Inferior parietal cortex (tissue), 1 donor: ENCODE results near the gene MBNL2.
"Not testable (repeated sequence)": the region's sequence is repeated elsewhere in the genome, so short reads cannot be mapped to it uniquely, and the experiment has no call there.

Experiments used
- DNase-seq: peaks from one replicate; pipeline ENCODE4 v3.0.0-alpha.2; 2016; ENCODE audit errors: extremely low spot score

Gene MBNL2

DNA sequence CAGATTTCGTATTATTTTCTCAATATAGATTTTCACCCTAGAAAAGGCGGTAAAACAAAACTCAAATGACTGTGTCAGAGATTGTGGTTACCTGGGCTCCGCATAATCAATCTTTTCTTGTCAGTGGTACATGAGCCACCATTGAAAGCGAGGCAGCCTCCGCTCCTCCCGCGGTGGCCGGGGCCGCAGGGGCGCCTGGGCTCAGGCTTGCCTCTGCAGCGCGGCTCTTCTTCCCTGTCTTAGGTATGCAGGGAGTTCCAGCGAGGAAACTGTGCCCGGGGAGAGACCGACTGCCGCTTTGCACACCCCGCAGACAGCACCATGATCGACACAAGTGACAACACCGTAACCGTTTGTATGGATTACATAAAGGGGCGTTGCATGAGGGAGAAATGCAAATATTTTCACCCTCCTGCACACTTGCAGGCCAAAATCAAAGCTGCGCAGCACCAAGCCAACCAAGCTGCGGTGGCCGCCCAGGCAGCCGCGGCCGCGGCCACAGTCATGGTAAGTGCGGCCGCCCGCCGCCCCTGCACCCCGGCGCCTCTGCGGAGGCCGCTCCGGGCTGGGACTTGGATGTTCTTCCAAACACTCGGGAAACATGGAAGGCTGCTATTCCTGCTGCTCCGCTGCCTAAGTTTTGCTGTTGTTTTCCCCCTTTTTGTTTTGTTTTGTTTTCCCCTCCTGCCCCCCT is 124.6 kb downstream of the MBNL2 start:
- DNase-seq: no peak

GRCh38 chr13:97347255-97347932 is 125.3 kb downstream of the MBNL2 start:
- no peak for DNase-seq

DNA sequence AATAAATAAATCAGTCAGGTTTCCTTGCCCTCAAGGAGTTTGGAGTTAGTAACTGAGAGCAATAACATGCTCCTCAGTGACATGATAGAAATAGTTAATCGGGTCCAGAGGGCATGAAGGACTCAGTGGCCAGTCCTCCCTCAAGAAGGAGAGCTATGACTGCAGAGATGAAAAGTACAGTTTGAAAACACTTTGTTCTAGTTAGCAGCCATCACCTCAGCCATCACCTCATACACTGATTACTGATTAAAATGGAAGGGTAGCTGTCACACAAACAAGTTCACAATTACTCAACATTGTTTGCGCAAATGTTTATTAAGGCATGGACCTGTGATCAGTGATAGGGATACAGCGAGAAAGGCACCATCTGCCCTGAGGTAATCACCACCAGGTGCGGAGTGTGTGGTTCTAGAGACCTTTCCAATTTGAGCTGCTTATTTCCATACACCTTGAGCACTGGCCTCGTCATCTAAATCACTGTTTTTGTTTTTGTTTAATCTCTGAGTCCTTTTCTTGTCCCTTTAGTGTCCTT is 126.5 kb downstream of the MBNL2 start:
- no peak for DNase-seq

- not testable (repeated sequence) for DNase-seq
Observed at GRCh38 chr13:97352012-97352411, 129.9 kb downstream of the MBNL2 start.

GRCh38 chr13:97352815-97353214 is 130.7 kb downstream of the MBNL2 start:
- no peak for DNase-seq

- no peak for DNase-seq
Observed at GRCh38 chr13:97353927-97354675, 132.0 kb downstream of the MBNL2 start.

DNA sequence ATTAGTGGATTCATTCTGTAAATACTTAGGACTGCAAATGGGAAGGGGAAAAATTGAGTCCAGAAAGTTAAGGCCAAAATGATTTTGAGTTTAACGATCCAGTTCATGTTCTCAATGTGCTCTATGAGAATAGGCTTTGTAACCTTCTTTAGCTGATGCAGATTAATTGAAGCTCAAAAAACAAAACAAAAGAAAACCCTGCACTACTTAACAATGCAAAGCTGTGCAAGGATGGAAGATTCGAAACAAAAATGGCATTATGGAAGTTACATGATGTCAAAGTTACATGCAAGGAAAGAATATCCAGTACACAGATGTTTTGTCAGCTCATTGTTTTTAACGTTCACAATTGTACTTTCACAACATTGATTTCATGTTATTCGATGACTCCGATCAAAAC is 132.7 kb downstream of the MBNL2 start:
- DNase-seq: peak; percentile 43

- DNase-seq: no peak
Observed at GRCh38 chr13:97356592-97356991, 134.5 kb downstream of the MBNL2 start.

DNA sequence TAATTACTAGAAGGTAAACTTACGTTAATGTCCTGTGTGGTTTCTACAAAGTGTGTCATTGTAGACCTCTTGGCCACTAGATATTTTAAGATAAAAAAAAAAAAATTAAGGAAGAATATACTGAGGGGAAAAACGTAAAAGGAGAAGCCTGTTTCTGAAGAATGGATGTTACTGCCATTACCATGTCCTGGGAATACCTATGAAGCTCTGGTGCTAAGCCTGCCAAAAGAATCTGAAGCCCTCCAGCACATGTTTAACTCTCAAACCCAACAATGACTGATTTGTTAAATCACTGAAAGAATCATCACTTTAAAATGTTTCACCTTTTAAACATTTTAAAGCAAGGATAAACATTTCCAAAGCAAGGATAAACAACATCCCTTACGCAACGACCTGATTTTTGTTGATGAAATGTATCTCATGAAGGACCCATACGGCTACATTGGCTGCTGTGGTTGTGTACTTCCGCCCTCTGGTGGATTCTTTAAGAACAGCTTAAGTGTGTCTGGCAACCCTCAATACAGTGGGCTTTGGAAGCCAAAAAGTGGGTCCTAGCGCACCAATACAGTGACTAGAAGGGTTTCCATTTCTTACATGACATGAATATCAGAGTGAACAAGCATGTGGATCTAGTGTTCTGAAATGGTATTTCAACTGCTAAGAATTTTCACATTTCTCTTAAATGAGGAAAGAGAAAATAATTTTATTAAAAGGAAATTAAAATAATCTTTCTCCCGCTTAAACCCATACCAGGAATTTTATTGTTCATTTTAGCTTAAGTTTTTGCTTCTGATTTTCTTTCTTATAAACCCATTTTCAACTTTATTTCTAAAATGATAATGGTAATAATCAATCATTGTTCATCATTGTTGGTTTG is 137.3 kb downstream of the MBNL2 start:
- peak; percentile 92 for DNase-seq

DNA sequence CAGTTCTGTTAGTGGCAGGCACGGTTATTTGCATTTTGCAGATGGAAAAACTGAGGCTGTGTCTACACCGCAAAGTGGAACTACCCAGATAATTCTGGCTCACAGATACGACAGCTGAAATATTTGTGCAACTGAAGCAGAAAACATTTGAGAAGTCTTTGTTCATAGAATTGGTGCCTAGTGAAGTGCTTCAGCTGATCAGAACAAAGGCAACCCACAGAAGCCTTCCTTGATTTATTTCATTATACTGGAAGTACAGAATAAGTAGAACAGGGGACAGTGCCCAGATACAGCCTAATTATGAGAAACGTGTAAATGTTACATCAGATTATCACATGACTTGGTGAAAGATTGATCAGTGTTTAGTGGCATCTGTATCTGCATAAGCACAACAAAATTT is 138.5 kb downstream of the MBNL2 start:
- no peak for DNase-seq

DNA sequence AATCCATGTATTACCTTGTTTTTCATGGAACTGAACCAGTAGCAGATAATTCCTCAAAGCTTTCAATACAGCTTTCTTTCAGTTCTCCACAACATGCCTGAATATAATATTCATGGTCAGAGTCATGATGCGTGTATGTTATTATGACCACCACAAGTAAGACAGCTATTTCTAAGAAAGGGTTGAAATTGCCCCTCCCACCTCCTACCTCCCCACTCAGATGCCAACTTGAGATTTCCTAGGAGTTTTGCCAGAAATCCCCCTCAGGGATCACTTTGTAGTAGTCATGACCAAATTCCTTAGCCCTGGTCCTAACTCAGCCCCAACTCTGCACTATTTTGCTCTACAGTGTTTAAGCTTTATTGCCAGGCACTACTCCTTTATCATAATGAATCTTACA is 141.9 kb downstream of the MBNL2 start:
- DNase-seq: no peak

- DNase-seq: no peak
Observed at GRCh38 chr13:97364827-97365226, 142.7 kb downstream of the MBNL2 start.

DNA sequence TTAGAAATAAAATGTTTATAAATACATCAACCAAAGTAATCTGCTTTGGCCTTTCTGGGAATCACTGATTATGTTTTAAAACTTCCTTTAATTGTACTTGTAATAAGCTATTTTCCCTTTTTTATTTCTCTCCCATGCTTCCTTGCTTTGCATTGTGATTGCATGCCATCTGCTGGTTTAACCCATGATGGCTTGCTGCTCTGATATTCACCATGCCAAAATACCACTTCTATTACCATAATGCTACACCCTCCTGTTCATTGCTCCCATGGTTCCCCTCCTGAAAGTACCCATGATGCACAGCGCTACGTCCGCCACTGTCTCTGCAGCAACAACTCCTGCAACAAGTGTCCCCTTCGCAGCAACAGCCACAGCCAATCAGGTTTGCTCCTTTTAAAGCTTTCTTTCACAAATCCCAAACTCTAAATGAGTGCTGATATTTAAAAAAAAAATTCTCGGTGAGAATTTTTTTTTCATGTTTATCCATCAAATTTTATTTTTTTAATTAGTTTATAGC is 144.1 kb downstream of the MBNL2 start:
- no peak for DNase-seq

DNA sequence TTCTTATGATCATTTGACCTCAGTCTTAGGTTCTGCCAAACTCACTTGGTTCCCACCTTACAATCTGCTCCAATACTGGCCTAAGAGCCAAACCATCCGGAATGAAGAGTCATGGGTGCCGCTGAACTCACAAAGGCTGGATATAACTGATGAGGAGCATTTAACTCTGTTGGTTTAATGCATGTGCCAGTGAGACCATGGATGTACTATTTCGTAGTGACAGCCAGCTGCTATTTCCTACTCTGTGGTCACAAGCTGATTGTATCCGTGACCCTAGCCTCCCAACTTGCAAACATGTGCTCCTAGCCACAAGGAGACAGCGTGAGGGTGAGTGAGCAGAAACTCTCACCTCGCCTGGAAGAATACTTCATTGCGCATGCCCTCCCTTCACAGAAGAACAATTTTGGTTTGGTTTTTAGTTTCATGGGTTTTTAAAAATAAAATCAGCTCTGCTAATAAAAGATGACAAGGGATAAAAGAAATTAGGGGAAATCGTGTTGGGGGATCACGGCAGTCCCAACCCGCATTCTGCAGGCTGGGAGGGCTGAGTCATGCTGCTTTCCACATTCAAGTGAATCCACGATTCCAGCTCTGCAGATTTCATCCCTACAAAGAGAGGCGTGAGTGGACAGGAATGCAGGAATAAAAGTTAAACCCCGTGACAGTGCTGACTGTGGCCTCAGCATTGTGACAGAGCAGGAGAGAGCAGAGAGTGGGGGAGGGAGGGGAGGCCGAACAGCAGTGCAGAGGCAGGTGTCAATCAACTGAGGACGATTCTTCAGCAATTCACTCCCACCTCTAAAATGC is 145.1 kb downstream of the MBNL2 start:
- peak; percentile 44 for DNase-seq

DNA sequence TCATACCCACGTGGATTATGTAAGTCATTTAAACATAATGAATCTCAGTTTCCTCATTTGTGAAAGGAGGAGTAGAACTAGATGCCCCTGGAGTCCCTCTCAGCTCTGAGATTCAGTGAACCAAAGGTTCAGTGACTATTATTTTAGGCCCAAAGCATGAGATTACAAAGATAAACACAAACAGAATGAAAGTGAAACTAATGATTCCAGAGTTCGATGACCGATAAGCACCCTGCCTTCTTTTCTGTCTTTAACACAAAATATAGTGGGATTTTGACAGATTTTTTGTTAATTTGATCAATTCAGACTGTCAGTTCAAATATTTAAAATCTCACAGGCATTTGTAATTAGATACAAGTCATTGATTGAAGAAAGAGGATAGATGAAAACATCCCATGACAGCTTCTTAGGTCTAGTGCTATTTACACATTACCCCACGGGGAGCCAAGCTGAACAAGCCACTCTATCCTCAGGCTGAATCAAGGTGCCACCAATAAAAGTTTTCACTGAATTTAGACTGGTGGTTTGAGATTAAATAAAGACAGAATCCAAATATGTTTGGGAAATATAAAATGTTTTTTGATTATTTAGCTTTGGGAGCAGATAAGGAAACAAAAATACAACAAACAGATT is 147.2 kb downstream of the MBNL2 start:
- DNase-seq: peak; percentile 35

GRCh38 chr13:97371486-97372109 is 149.5 kb downstream of the MBNL2 start:
- no peak for DNase-seq

GRCh38 chr13:97372936-97373335 is 150.8 kb downstream of the MBNL2 start:
- DNase-seq: no peak

DNA sequence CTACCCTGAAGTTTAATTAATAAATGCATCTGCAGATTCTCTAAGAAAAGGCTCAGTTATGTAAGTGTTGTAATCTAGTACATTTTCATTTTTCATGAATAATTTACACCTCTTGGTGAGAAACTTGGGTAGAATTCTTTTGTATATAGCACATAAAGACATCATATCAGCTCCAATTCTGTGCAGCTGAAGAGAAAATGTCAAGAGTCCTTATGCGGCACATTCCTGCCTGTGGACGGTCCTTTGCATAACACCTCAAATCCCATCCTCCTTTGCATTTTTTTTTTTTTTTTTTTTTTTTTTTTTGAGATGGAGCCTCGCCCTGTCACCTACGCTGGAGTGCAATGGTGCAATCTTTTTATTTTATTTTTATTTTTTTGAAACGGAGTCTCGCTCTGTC is 151.7 kb downstream of the MBNL2 start:
- DNase-seq: no peak

DNA sequence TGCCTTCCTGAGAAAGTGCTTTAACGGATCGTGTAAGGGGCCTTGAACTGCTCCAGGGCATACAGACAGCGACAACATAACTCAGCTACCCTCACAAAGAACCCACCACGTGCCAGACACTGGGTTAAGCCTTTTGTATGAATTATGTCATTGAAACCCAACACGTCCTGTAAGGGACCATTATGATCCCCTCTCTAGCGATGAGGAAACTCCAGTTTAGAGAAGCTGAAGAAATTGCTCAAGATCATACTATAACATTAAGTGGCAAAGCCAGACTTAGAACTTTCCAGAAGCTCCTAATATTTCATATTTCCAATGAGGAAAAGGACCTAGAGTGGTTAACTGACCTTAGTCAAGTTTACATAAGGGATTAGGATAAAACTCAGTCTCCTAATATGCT is 154.8 kb downstream of the MBNL2 start:
- DNase-seq: no peak

DNA sequence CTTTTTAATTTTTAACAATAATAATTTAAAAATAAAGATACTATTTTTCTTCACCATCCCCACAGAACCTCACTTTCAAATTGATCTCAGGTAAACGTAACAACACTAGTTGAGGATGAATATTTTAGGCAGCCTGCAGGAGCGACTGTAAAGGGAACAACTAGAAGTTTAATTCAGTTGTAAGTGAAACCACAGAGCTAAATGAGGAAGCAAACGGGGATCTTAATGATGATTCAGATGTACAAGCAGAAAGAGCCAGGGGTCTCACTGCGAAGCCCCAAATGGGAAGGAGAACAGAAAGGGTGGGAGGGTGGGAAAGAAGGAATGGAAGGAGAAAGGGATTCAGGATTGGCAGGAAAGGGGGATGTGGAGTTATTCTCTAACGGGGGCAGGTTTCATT is 157.3 kb downstream of the MBNL2 start:
- DNase-seq: no peak
